Activated CD8-positive, alpha-beta T cell treated with anti-CD3 and anti-CD28 coated beads, Interleukin-2, amount 10 ng/mL, durations not matched to agents 7 days and 5 days (primary cell): ENCODE data around the gene CRY2. TPM values are rescaled to one million over a fixed set of nuclear protein-coding genes. Genes with fewer than 3 reads are reported as not detected.
"Not testable (repeated sequence)": the region's sequence is repeated elsewhere in the genome, so short reads cannot be mapped to it uniquely, and the experiment has no call there.

ENCODE experiments used
- ATAC-seq: fragments of 150-1000 bp; cut with Tn5 transposase; one replicate; pipeline ENCODE4 v1.10.0; 2021; ENCODE audit warnings: moderate library complexity
- CTCF ChIA-PET: fragments of 350-600 bp; sonication (Branson Sonifier 250); formaldehyde crosslinking; loops from one replicate; lab custom pipeline; 2021; ENCODE audit warnings: antibody characterized with exemption; lab: Charles Lee
- POLR2A ChIA-PET: fragments of 350-600 bp; sonication (Branson Sonifier 250); formaldehyde crosslinking; loops from one replicate; lab custom pipeline; 2021; ENCODE audit warnings: antibody characterized with exemption; lab: Charles Lee
- DNase-seq: peaks from one replicate; pipeline ENCODE4 v3.0.0-alpha.2; 2020
- H3K27ac Mint-ChIP-seq: one replicate; pipeline ENCODE4 v1.8.0; 2021; ENCODE audit warnings: mild to moderate bottlenecking, mixed read lengths
- H3K27me3 Mint-ChIP-seq: one replicate; pipeline ENCODE4 v1.8.0; 2021; ENCODE audit warnings: low read depth, mixed read lengths
- H3K36me3 Mint-ChIP-seq: one replicate; pipeline ENCODE4 v1.8.0; 2021; ENCODE audit warnings: low read depth, mixed read lengths
- H3K4me1 Mint-ChIP-seq: one replicate; pipeline ENCODE4 v1.8.0; 2021; ENCODE audit warnings: low read depth, mixed read lengths
- H3K4me3 Mint-ChIP-seq: one replicate; pipeline ENCODE4 v1.8.0; 2021; ENCODE audit warnings: mild to moderate bottlenecking, mixed read lengths
- H3K9me3 Mint-ChIP-seq: one replicate; pipeline ENCODE4 v1.8.0; 2022; ENCODE audit warnings: mixed read lengths; ENCODE audit not compliant: insufficient read depth
- total RNA-seq, 2 experiments: library from RNA; stranded (reverse); gene quantifications; one replicate each; pipeline ENCODE4 v1.2.3, GENCODE V29; 2021

The CRY2 gene
- total RNA-seq, 2 experiments from 2014 or later, result 24.4 to 28.1 TPM

GRCh38 chr11:45895553-45896259, 48.4 kb downstream of the CRY2 start:
- CTCF ChIA-PET, result no interaction called here
- Mint-ChIP-seq H3K27ac (no peak overlapping the region), H3K4me1 (peaks cover 6% of the 10 kb centered on the region), H3K9me3 (no peaks in the 10 kb centered on the region), H3K36me3 (no peaks in the 10 kb centered on the region), H3K27me3 (peaks cover 10% of the 10 kb centered on the region), H3K4me3 (no peak overlapping the region)
- DNase-seq (no peak), ATAC-seq (no peak)
- POLR2A ChIA-PET, result no interaction called here

- CTCF ChIA-PET, result no interaction called here
- no peak for ATAC-seq
- peaks cover 6% of the 10 kb centered on the region for H3K4me1 Mint-ChIP-seq
- no peaks in the 10 kb centered on the region for H3K36me3 Mint-ChIP-seq
- no peak for DNase-seq
- H3K27ac Mint-ChIP-seq, result no peak overlapping the region
- peaks cover 18% of the 10 kb centered on the region for H3K27me3 Mint-ChIP-seq
- POLR2A ChIA-PET, result no interaction called here
- H3K9me3 Mint-ChIP-seq, result no peaks in the 10 kb centered on the region
- no peak overlapping the region for H3K4me3 Mint-ChIP-seq
Observed at GRCh38 chr11:45896422-45896984, 49.2 kb downstream of the CRY2 start.

- DNase-seq, result no peak
- no peak overlapping the region for H3K4me3 Mint-ChIP-seq
- ChIA-PET CTCF (interaction anchor here (0.7 kb wide), 1 partner anchor 346 kb away, joined by 3 read pairs; no protein-coding TSS in a partner anchor), POLR2A (no interaction called here)
- H3K9me3 Mint-ChIP-seq, result no peaks in the 10 kb centered on the region
- H3K27me3 Mint-ChIP-seq, result peaks cover 19% of the 10 kb centered on the region
- no peaks in the 10 kb centered on the region for H3K36me3 Mint-ChIP-seq
- no peak for ATAC-seq
- H3K27ac Mint-ChIP-seq, result no peak overlapping the region
- peaks cover 6% of the 10 kb centered on the region for H3K4me1 Mint-ChIP-seq
Observed at GRCh38 chr11:45897556-45897955, 50.3 kb downstream of the CRY2 start.

- H3K27me3 Mint-ChIP-seq, result peaks cover 19% of the 10 kb centered on the region
- CTCF ChIA-PET, result no interaction called here
Observed at GRCh38 chr11:45899086-45899447, 51.8 kb downstream of the CRY2 start.

GRCh38 chr11:45899448-45900174, 52.3 kb downstream of the CRY2 start:
- H3K4me3 Mint-ChIP-seq, result peak overlapping the region; percentile 40
- CTCF ChIA-PET, result no interaction called here
- no peaks in the 10 kb centered on the region for H3K9me3 Mint-ChIP-seq
- H3K27ac Mint-ChIP-seq, result no peak overlapping the region
- DNase-seq, result peak; percentile 75
- peaks cover 19% of the 10 kb centered on the region for H3K27me3 Mint-ChIP-seq
- POLR2A ChIA-PET, result interaction anchor here (0.6 to 0.9 kb wide), 2 partner anchors 18 to 55 kb away, joined by 3 read pairs; partner anchors contain the start of gene PEX16
- no peaks in the 10 kb centered on the region for H3K36me3 Mint-ChIP-seq
- peaks cover 6% of the 10 kb centered on the region for H3K4me1 Mint-ChIP-seq
- ATAC-seq, result peak; percentile 77

More at GRCh38 chr11:45899086-45899447, 51.8 kb downstream of the CRY2 start:
- no peak overlapping the region for H3K27ac Mint-ChIP-seq
- POLR2A ChIA-PET, result interaction anchor here (0.6 to 0.9 kb wide), 2 partner anchors 19 to 55 kb away, joined by 3 read pairs; partner anchors contain the start of gene PEX16
- DNase-seq (no peak), ATAC-seq (no peak)
- H3K36me3 Mint-ChIP-seq, result no peaks in the 10 kb centered on the region
- H3K9me3 Mint-ChIP-seq, result no peaks in the 10 kb centered on the region
- H3K4me3 Mint-ChIP-seq, result no peak overlapping the region
- peaks cover 6% of the 10 kb centered on the region for H3K4me1 Mint-ChIP-seq

GRCh38 chr11:45900175-45900800, 53.0 kb downstream of the CRY2 start:
- ATAC-seq, DNase-seq, H3K9me3 Mint-ChIP-seq, H3K36me3 Mint-ChIP-seq, H3K27ac Mint-ChIP-seq, POLR2A ChIA-PET, H3K4me1 Mint-ChIP-seq: not testable (repeated sequence)
- Mint-ChIP-seq H3K4me3 (peak overlapping the region; percentile 57), H3K27me3 (peaks cover 19% of the 10 kb centered on the region)
- CTCF ChIA-PET, result interaction anchor here (0.8 kb wide), 1 partner anchor 10 kb away, joined by 3 read pairs; no protein-coding TSS in a partner anchor

- Mint-ChIP-seq H3K4me1 (peaks cover 11% of the 10 kb centered on the region), H3K27ac (no peak overlapping the region), H3K9me3 (no peaks in the 10 kb centered on the region), H3K36me3 (no peaks in the 10 kb centered on the region), H3K27me3 (peaks cover 19% of the 10 kb centered on the region), H3K4me3 (peak overlapping the region; percentile 57)
- no peak for ATAC-seq
- ChIA-PET POLR2A (no interaction called here), CTCF (interaction anchor here (0.5 to 0.8 kb wide), 2 partner anchors 11 to 57 kb away, joined by 3 read pairs; no protein-coding TSS in a partner anchor)
- DNase-seq, result no peak
Observed at GRCh38 chr11:45900916-45901617, 53.8 kb downstream of the CRY2 start.

GRCh38 chr11:45901626-45902025, 54.4 kb downstream of the CRY2 start:
- CTCF ChIA-PET, result no interaction called here
- Mint-ChIP-seq H3K4me3 (no peak overlapping the region), H3K27ac (no peak overlapping the region), H3K9me3 (no peaks in the 10 kb centered on the region), H3K4me1 (peaks cover 17% of the 10 kb centered on the region), H3K27me3 (peaks cover 19% of the 10 kb centered on the region), H3K36me3 (no peaks in the 10 kb centered on the region)
- POLR2A ChIA-PET, result interaction anchor here (0.6 kb wide), 1 partner anchor 14 kb away, joined by 3 read pairs; no protein-coding TSS in a partner anchor
- DNase-seq (no peak), ATAC-seq (no peak)

GRCh38 chr11:45902452-45903380, 55.4 kb downstream of the CRY2 start:
- H3K4me3 Mint-ChIP-seq, result no peak overlapping the region
- peaks cover 19% of the 10 kb centered on the region for H3K27me3 Mint-ChIP-seq
- ATAC-seq (no peak), DNase-seq (no peak)
- ChIA-PET POLR2A (interaction anchor here (1.0 kb wide), 1 partner anchor 12 kb away, joined by 4 read pairs; no protein-coding TSS in a partner anchor), CTCF (no interaction called here)
- H3K9me3 Mint-ChIP-seq, result no peaks in the 10 kb centered on the region
- H3K36me3 Mint-ChIP-seq, result no peaks in the 10 kb centered on the region
- H3K27ac Mint-ChIP-seq, result no peak overlapping the region
- peaks cover 17% of the 10 kb centered on the region for H3K4me1 Mint-ChIP-seq

- no peaks in the 10 kb centered on the region for H3K36me3 Mint-ChIP-seq
- ATAC-seq (no peak), DNase-seq (no peak)
- H3K27me3 Mint-ChIP-seq, result peaks cover 13% of the 10 kb centered on the region
- POLR2A ChIA-PET, result no interaction called here
- H3K4me3 Mint-ChIP-seq, result no peak overlapping the region
- no peak overlapping the region for H3K27ac Mint-ChIP-seq
- CTCF ChIA-PET, result no interaction called here
- peaks cover 14% of the 10 kb centered on the region for H3K4me1 Mint-ChIP-seq
- H3K9me3 Mint-ChIP-seq, result no peaks in the 10 kb centered on the region
Observed at GRCh38 chr11:45904309-45904915, 57.1 kb downstream of the CRY2 start.
